Adrenal gland (tissue), 5 donors: ENCODE results near the gene SEPTIN8.

Source experiments
- CTCF ChIP-seq, 6 experiments: fragments of 450-650 bp in 4 of 6; fragments of 200-600 bp in 2 of 6; sonication (generic) in 1 of 6; IDR thresholded peaks; 1 replicate in 5 of 6; 2 replicates in 1 of 6; pipeline versions ENCODE4 v1.5.1 to v1.8.0; 2016 to 2021; ENCODE audit warnings: antibody characterized with exemption in 6 of 6, mild to moderate bottlenecking in 2 of 6, moderate library complexity in 1 of 6
- POLR2A ChIP-seq, 2 donors: fragments of 450-650 bp; IDR thresholded peaks; one replicate each; pipeline ENCODE4 v1.6.1; 2017; ENCODE audit warnings: antibody characterized with exemption in 2 of 2, mild to moderate bottlenecking in 2 of 2, moderate library complexity in 1 of 2
- donor health status: DM: no; HTN: no; CAD: no.

GRCh38 chr5:132751971-132752580 lies 25.0 kb downstream of the SEPTIN8 start:
- TF ChIP-seq POLR2A (IDR thresholded peaks at IDR 0.05) (no peak), CTCF (IDR thresholded peaks at IDR 0.05) (no peak)
